OCI-LY3 (cell line): Measurements from ENCODE around the gene RNF111.
"Not testable (repeated sequence)": the region's sequence is repeated elsewhere in the genome, so short reads cannot be mapped to it uniquely, and the experiment has no call there.

Experiments
- H2AFZ ChIP-seq: fragments of 200-600, 300-600 bp; shearing (Covaris generic); 2 replicates; pipeline ENCODE4 v1.6.0; 2014; ENCODE audit warnings: antibody characterized with exemption, low read depth, low read length
- H3K27ac ChIP-seq: fragments of 200-600, 300-600 bp; sonication (generic); 2 replicates; pipeline ENCODE4 v1.5.1; 2014; ENCODE audit warnings: mild to moderate bottlenecking, low read length, moderate library complexity, mixed read lengths
- H3K27me3 ChIP-seq: fragments of 200-600, 300-600 bp; sonication (generic); 2 replicates; pipeline ENCODE4 v1.6.1; 2014; ENCODE audit warnings: low read depth, low read length, mixed read lengths
- H3K36me3 ChIP-seq: fragments of 200-600, 300-600 bp; sonication (generic); replicated peaks from 2 replicates; pipeline ENCODE3; 2014; ENCODE audit warnings: low read depth, low read length, mixed read lengths
- H3K4me1 ChIP-seq: fragments of 300-600, 200-600 bp; sonication (generic); 2 replicates; pipeline ENCODE4 v1.6.1; 2014; ENCODE audit warnings: low read length, mixed read lengths
- H3K4me2 ChIP-seq: fragments of 200-600, 300-600 bp; sonication (generic); 2 replicates; pipeline ENCODE4 v1.6.1; 2014; ENCODE audit warnings: low read length, mixed read lengths
- H3K4me3 ChIP-seq: fragments of 300-600, 200-600 bp; sonication (generic); 2 replicates; pipeline ENCODE4 v1.5.1; 2014; ENCODE audit warnings: antibody characterized with exemption, mild to moderate bottlenecking, low read length, moderate library complexity
- H3K79me2 ChIP-seq: fragments of 300-600, 200-600 bp; shearing (Covaris generic); 2 replicates; pipeline ENCODE4 v1.6.1; 2014; ENCODE audit warnings: mild to moderate bottlenecking, low read length, mixed read lengths
- H3K9ac ChIP-seq: fragments of 300-600, 200-600 bp; shearing (Covaris generic); 2 replicates; pipeline ENCODE4 v1.6.0; 2014; ENCODE audit warnings: mild to moderate bottlenecking, low read length, moderate library complexity
- H3K9me3 ChIP-seq: fragments of 200-600, 300-600 bp; shearing (Covaris generic); 2 replicates; pipeline ENCODE4 v1.6.1; 2014; ENCODE audit warnings: low read length, mixed read lengths; ENCODE audit not compliant: insufficient read depth
- H4K20me1 ChIP-seq: fragments of 200-600, 300-600 bp; sonication (generic); 2 replicates; pipeline ENCODE4 v1.6.1; 2016; ENCODE audit warnings: low read length, mixed read lengths; ENCODE audit not compliant: insufficient read depth
- EZH2phosphoT487 ChIP-seq: fragments of 200-600 bp; shearing (Covaris generic); IDR thresholded peaks from 2 replicates; pipeline ENCODE4 v1.6.1; 2018; ENCODE audit warnings: antibody characterized with exemption, mixed run types, low read depth
- TF ChIP-seq, protein P1 (sequence below): fragments of 200-600, 300-600 bp; sonication (generic); IDR thresholded peaks from 2 replicates; pipeline ENCODE4 v1.5.1; 2014; ENCODE audit warnings: antibody characterized with exemption, low read length, low read depth

RNF111 gene

DNA sequence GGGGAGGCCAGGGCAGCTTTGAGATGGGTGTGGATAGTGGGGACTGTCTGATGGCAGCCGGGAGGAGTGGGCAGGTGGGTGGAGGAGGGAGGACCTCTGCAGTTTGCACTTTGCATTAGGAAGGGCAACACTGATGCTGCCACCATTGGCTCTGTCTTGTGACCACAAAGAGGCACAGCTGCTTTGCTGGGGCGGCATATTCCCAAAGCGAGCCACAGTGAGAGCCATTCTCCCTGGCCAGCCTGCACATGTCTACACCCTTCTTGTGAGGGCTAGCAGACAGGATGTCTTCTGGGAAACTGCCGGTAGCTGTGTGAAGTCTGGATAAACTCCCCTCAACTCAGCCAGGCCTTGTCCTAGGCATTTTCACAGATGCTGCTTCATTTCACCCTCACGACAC lies 155.8 kb downstream of the RNF111 start:
- no peak for TF ChIP-seq EZH2phosphoT487
- TF ChIP-seq, protein P1, sequence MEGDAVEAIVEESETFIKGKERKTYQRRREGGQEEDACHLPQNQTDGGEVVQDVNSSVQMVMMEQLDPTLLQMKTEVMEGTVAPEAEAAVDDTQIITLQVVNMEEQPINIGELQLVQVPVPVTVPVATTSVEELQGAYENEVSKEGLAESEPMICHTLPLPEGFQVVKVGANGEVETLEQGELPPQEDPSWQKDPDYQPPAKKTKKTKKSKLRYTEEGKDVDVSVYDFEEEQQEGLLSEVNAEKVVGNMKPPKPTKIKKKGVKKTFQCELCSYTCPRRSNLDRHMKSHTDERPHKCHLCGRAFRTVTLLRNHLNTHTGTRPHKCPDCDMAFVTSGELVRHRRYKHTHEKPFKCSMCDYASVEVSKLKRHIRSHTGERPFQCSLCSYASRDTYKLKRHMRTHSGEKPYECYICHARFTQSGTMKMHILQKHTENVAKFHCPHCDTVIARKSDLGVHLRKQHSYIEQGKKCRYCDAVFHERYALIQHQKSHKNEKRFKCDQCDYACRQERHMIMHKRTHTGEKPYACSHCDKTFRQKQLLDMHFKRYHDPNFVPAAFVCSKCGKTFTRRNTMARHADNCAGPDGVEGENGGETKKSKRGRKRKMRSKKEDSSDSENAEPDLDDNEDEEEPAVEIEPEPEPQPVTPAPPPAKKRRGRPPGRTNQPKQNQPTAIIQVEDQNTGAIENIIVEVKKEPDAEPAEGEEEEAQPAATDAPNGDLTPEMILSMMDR: no peak
- Histone ChIP-seq H3K36me3 (peaks cover 10% of the 10 kb centered on the region), H3K27ac (no peak overlapping the region), H3K4me3 (no peak overlapping the region), H4K20me1 (no peaks in the 10 kb centered on the region), H2AFZ (no peak overlapping the region), H3K4me2 (no peak overlapping the region), H3K9ac (no peak overlapping the region), H3K4me1 (peaks cover 12% of the 10 kb centered on the region), H3K79me2 (no peaks in the 10 kb centered on the region), H3K27me3 (no peaks in the 10 kb centered on the region), H3K9me3 (no peaks in the 10 kb centered on the region)

DNA sequence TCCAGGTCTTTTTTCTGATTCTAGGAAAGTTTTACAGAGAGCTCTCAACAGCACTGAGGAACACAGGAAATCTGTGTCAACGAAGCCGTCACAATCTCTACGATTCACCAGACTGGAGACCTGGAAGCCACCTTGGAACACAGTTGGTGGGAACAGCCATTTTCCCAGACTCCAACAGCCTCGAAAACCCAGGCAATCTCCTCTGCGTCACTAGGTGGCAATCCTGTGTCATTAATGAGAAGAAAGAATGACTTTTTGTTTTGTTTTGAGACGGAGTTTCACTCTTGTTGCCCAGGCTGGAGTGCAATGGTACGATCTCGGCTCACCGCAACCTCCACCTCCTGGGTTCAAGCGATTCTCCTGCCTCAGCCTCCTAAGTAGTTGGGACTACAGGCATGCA lies 157.1 kb downstream of the RNF111 start:
- H2AFZ ChIP-seq, H3K27me3 ChIP-seq, H3K9me3 ChIP-seq, H3K79me2 ChIP-seq, H3K27ac ChIP-seq, H3K4me3 ChIP-seq, H3K9ac ChIP-seq, H3K4me2 ChIP-seq, H3K36me3 ChIP-seq, H4K20me1 ChIP-seq: not testable (repeated sequence)
- TF ChIP-seq, protein P1: peak; percentile 23; the same call in 1 of the 2 replicates
- H3K4me1 ChIP-seq: peaks cover 11% of the 10 kb centered on the region
